ENCODE results near the gene DOCK7.
"Not testable (repeated sequence)": the region's sequence is repeated elsewhere in the genome, so short reads cannot be mapped to it uniquely, and the experiment has no call there.

The DOCK7 gene, protein sequence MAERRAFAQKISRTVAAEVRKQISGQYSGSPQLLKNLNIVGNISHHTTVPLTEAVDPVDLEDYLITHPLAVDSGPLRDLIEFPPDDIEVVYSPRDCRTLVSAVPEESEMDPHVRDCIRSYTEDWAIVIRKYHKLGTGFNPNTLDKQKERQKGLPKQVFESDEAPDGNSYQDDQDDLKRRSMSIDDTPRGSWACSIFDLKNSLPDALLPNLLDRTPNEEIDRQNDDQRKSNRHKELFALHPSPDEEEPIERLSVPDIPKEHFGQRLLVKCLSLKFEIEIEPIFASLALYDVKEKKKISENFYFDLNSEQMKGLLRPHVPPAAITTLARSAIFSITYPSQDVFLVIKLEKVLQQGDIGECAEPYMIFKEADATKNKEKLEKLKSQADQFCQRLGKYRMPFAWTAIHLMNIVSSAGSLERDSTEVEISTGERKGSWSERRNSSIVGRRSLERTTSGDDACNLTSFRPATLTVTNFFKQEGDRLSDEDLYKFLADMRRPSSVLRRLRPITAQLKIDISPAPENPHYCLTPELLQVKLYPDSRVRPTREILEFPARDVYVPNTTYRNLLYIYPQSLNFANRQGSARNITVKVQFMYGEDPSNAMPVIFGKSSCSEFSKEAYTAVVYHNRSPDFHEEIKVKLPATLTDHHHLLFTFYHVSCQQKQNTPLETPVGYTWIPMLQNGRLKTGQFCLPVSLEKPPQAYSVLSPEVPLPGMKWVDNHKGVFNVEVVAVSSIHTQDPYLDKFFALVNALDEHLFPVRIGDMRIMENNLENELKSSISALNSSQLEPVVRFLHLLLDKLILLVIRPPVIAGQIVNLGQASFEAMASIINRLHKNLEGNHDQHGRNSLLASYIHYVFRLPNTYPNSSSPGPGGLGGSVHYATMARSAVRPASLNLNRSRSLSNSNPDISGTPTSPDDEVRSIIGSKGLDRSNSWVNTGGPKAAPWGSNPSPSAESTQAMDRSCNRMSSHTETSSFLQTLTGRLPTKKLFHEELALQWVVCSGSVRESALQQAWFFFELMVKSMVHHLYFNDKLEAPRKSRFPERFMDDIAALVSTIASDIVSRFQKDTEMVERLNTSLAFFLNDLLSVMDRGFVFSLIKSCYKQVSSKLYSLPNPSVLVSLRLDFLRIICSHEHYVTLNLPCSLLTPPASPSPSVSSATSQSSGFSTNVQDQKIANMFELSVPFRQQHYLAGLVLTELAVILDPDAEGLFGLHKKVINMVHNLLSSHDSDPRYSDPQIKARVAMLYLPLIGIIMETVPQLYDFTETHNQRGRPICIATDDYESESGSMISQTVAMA (N-terminal part only)

DNA sequence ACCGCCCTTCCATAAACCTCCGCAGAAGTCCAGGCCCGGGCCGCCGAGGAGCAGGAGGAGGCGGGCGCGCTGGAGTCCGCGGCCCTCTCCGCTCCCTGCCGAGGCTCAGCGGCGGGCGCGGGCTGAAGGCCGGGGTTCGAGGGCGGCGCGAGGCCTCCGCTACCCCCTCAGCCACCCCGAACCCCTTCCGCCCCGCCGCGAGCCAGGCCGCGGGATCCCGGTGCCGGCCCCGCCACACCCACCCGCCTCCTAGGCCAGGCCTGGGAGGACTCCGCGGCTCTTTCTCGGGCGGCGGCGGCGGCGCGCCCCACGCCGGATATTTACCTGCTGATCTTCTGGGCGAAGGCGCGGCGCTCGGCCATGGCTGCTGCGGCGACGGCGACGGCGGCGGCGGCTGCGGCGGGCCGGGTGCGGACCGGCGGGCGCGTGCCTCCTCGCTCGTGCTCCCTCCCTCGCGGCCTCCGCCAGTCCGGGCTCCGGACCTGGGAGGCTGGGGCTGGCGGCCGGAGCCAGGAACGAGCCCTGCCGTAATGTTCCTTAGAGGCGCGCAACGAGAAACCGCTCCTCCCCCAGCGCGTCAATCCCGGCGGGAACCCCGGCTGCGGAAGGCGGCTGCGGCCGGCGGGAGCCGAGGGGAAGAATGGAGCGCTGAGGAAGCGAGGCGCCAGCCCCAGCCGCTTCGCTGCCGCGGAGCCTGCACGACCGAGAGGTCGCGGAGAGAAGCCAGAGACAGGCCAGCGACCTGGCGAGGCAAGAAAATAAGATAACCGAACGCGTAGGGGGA, at the start of gene DOCK7:
DOCK7 (minus strand) TSS at position 484 of the 784 bp plus-strand sequence; CDS start at position 362, 122 bp downstream.
- peak; percentile 61 for DNase-seq

DNA sequence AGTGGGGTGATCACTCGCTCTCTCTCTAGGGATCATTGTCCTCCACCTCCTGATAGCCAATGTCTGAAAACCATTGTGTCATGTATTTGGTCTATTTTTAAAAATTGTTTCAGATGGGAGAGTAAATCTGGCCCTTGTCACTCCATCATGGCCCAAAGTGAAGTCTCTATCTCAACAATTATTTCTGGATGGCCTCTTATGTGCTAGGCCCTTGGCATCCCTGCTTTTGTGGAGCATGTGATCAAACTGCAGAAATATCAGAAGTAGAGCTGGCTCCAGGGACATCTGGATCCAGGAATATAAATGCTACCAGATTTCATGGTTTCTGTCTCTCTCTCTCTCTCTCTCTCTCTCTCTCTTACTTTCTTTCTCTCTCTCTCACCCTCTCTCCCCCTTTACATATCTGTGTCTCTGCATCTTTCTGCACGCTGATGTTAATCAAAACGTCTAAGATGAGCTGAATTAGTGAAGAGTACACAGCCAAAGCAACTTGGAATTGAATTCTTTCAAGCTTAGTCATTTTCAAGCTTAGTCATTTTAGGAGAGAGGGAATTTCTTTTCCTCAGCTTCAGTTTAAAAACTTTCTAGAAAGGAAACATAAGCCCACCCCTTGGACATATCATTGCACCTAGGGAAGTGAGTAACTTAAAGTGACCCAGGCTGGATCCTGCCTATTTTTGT, 47.4 kb upstream of the DOCK7 start:
- DNase-seq = no peak

DNA sequence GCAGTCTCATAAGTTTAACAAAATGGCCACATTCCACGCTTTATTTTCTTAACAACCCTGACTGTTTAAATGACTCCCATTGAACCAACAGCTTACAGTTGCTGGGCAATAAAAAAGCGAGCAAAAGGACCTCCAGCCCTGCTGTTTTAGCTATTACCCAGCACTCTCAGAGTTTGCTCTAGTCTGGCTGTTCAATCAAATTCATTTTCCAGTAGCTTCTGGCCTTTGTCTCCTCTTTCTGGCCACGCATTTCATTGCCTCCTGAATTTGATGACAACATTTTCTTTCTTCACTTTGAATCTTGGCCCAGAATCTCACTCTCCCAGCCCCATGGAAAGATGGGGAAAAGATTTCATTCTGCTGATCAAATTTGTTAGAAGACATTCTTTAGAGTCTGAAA, 44.1 kb upstream of the DOCK7 start:
- no peak for DNase-seq

DNA sequence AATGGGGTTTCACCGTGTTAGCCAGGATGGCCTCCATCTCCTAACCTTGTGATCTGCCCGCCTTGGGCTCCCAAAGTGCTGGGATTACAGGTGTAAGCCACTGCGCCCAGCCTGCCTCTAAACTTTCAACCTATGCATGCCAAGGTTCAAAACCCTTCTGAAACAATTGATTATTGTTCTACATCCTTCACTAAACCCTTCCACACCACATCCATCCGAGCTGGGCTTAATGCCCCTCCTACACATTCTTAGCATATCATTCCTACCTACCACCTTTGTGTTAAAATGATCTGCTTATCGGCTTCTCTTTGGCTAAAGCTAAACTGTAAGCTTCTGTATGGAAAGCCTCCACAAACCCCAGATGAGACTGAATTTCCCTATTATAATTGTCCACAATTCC, 40.8 kb upstream of the DOCK7 start:
- DNase-seq = no peak

DNA sequence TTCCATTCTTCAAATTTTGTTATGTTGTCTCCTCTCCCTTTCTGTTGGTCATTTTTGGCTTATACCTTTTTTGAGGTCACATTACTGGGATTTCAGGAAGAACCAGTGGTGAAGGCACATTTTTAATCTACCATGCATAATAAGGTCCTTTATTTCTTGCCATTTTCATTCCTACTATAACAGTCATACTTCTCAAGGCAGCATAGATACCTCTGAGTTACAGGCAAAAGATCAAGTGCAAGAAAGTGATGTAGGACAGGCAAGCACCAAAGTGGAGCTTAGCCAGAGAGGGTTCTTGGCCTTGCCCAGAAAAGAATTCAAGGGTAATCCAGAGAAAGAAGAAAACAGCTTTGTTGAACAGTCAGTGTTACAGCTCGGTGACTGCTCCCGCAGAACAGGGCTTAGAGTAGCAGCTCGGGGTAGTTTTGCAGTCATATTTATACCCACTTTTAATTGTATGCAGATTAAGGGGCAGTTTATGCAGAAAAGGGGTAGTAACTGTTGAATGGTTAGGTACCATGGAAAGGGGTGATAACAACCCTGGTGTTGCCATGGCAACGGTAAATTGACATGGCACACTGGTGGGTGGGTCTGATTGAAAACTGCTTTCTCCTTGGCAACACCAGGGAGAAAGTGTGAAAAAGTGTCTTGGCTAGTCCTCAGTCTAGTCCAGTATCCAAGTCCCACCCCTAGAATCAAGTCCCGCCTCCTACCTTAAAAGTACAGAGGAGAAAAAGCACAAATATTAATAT, 39.6 kb upstream of the DOCK7 start:
- no peak for DNase-seq

DNA sequence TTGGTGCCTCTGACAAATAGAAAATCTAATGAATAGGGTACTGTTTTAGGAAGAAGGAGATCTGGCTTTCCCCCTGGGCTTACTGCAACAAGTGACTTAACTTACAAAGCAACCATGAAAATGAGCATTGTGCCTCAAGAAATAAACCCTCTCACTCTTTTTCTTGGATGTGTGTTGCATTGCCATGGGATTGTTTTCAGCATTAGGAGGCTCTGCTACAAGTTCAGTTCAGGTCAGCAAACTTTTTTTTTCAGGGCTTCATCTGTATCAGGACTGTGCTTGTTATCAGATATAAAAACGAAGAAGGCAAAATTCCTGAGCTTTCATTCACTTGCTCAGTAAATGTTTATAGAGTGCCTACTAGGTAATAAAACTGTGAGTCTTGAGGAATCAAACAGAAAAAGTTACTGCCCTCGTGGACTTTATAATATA, 37.8 kb upstream of the DOCK7 start:
- no peak for DNase-seq

DNA sequence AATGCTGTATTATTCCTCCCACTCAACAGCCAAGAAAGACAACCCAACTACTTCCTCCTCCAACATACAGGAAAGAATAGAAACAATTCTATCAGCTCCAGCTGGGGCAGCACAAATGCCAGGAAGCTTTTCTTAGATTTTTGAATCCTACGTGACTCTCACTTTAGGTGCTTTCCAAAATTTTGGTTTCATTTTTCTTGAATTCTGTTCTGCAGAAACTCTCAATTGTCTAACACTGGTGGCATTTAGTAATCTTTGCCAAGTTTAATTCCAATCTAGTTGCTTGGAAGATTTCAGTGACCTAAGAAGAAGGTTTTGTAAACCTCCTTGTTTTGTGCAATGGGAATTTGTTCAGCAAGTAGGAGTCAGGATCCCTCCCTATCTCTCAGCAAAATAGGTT, 37.1 kb upstream of the DOCK7 start:
- DNase-seq = no peak

DNA sequence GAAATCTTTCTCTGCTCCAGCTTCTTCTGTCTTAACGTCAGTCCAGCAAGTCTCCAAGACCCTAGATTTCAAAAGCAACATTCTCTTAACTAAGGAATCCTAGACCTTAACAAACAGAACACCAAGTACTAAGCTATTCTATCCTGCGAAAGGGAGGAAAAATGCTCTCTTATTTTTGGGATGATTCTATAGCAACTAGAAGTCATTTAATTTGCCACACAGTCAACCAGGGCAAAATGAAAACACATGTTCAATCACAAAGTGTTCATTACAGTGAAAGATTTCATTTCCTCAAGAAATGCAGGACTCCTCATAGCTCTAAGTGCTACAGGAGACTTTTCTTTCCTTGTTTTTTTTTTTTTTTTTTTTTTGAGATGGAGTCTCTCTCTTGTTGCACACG, 36.2 kb upstream of the DOCK7 start:
- no peak for DNase-seq

DNA sequence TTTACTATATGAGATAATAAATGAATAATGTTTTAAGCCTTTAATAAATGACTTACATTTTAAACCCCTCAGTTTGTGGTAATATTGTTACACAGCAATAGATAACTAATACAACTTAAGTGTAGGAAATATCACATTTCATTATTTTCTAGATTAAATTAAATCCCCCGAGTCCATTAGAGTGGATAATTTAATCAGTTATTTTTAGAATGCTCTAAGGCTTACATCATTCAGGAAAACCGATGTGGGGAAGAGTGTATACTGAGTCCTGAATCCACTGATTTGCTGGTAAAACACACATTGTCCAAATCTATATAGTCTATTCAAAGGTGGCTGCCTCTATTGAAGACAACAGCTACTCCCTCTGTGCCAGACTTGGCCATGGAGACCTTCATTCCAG, 35.7 kb upstream of the DOCK7 start:
- no peak for DNase-seq

DNA sequence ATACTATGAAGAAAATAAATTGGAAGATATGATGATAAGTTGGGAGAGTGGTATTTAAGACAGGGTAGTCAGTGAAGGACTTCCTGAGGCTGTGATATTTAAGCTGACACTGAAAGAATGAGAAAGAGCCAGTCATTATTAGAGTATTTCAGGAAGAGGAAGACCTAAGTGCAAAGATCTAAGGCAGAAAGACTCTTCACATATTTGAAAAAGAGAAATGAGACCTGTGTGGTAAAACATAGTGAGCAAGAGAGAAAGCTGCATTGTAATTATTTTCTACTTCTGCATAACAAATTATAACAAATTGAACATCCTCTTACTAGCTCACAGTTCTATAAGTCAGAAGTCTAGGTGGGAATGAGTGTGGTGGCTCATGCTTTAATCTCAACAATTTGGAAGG, 34.6 kb upstream of the DOCK7 start:
- DNase-seq = no peak

DNA sequence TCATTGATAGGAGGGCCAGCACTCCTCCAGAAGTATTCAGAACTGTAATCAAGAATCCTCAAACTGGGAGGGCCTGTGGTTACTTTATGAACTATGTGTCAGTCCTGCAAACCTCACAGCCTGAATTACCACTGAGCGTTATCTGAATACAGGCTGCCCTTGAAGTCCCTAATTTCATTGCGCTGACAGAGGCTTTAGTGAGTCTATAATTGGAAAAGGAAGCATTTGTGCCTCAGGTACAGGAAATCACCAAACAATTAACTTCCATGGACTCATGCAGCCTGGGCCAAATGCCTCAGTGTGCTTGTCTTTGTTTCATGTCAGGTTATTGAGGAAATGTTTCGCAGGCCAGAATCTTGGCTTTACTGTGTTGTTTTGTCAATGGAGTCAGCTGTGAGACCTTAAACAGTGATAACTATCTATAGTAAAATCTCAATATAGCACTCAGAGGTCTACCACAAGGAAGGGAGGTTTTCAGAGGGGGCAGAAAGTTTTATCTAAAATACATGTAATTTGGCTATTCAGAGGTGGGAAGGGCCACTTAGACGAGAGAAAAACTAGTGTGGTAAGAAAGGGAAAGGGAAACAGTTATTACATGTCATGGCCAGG, 32.9 kb upstream of the DOCK7 start:
- DNase-seq = no peak

DNA sequence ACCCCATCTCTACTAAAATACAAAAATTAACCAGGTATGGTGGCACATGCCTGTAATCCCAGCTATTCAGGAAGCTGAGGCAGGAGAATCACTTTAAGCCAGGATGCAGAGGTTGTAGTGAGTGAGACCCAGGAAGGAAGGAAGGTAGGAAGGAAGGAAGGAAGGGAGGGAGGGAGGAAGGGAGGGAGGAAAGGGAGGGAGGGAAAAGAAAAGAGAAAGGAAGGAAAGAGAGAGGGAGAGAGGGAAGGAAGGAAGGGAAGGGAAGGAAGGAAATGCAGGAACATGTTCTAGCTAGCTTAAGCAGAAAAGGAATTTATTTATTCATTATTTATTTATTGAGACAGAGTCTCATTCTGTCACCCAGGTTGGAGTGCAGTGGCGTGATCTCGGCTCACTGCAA, 30.2 kb upstream of the DOCK7 start:
- not testable (repeated sequence) for DNase-seq

DNA sequence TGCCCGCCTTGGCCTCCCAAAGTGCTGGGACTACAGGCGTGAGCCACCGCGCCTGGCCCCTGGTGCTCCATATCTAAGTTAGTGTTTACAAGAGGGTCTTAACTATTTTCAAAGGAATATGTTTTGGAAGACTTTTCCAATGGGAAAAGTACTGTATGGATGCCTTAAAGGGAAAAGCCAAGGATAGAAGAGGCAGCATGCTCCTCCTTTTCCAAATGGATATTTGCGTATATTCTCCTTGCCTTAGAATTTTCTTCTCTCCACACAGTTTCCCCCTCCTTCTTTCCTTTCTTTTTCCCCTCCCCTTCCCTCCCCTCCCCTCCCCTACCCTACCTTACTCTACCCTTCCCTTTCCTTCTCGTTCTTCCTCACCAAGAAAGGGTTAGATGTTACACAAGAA, 29.3 kb upstream of the DOCK7 start:
- no peak for DNase-seq

DNA sequence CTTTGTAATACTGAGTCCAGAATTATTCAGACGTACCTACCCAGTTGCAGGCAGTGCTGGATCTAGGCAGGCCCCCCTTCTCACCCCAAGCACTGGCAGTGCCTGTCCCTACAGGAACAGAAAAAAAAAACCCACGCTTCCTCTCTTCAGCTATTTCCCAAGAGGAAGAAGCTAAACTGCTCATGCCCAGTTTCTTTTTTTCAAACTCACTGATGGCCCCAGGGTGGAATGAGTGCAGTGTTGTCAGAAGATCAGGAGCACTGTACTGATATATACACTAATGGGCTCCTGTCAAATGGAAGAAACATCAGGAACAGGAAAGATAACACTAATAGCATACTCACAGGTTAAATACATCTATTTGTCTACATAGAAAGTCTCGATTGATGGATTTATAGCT, 28.2 kb upstream of the DOCK7 start:
- DNase-seq = no peak

DNA sequence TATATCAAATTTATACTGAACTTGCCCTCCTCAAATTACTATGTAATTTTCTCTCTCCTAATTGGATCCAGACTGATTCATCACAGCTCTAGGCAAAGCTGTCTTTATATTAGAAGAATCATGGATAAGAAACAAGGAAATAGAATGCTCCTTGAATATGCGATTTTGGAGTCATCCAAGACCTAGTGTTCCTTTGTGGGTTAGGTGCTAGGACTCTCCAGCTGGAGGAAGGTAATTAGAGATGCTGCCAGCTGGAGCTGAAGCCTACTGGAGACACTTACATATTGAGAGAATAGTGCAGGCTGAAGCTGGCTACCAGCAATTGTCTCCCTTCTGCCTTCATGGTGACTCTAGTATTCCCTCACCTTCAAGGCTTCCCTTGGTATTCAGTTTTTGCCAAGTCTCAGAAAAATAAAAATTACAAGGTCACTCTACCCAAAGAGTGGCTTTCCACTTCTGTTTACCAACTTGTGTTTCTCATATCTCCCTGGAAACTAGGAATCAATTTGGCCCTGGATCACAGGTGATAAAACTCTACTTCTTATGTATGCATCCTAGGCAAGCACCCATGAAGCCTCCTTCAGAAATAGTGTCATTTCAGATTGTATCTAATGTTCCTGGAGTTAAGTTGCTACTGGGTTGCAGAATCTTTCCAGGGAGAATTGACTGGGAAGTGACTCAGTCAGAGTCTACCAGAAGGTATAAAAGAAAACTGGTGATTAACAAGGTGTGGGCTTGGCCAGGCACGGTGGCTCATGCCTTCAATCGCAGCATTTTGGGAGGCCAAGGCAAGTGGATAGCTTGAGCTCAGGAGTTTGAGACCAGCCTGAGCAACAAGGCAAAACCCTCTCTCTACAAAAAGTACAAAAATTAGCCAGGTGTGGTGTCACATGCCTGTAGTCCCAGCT, 24.4 kb upstream of the DOCK7 start:
- no peak for DNase-seq

DNA sequence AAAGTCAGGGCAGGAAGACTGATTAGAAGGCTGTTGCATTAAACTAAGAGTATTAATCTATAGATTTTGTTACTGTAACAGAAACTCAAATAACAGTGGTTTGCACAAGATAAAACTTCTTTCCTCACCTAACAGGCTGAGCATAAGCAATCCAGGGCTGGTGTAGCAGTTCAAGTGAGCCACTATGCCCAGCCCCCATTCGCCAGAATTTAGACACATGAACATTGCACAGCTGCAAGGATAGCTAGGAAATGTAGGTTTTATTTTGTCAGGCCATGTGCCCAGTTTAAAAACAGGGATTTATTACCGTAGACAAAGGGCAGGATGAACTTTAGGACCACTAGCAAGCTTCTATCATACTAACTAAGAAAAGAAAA, 19.5 kb upstream of the DOCK7 start:
- no peak for DNase-seq

DNA sequence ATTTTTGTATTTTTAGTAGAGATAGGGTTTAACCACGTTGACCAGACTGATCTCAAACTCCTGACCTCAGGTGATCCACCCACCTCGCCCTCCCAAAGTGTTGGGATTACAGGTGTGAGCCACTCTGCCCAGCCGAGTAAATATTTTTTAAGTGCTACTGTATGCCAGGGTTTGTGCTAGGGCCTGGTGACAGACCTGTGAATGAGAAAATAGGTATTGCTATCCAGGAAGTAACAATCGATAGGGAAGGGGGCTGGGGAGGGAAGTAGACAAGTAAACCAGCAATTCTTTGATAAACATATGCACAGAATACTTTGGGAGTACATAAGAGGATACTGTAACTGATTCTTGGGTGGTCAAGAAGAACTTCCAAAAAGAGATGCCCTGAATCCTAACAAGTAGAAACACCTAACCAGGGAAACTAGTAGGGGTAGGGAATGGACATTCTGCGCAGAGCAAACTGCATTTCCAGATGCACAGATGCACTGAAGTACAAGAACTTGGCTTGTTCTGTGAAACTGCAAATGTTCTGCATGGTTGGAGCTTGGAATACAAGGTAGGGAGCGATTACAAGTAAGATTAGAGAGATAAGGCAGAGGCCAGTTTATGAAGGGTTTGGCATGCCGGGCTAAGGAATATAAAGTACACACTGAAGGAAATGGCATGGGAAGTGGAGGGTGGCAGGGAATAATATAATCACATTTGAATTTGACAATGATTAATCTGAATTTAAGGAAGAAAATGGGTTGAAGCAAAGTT, 19.0 kb upstream of the DOCK7 start:
- DNase-seq = no peak

DNA sequence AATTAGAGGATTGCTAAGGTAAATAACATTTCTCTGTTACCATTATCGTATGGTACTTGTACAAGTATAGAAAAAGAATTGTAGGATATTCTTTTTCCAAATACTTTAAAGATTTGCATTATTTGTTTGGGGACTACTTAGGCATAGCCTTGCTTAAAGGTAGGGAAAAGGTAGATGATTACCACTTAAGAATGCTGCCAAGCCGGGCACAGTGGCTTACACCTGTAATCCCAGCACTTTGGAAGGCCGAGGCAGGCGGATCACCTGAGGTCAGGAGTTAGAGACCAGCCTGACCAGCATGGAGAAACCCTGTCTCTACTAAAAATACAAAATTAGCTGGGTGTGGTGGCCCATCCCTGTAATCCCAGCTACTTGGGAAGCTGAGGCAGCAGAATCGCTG, 10.0 kb upstream of the DOCK7 start:
- not testable (repeated sequence) for DNase-seq

DNA sequence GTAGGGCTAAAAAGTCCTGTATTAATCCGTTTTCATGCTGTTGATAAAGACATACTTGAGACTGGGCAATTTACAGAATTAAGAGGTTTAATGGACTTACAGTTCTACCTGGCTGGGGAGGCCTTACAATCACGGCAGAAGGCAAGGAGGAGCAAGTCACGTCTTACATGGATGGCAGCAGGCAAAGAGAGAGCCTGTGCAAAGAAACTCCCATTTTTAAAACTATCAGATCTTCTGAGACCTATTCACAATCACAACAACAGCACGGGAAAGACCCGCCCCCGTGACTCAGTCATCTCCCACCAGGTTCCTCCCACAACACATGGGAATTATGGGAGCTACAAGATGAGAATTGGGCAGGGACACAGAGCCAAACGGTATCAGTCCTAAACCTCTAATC, 6.3 kb upstream of the DOCK7 start:
- not testable (repeated sequence) for DNase-seq
